DMS153 (cell line): ENCODE data around the gene CYBRD1.
"Not testable (repeated sequence)": the region's sequence is repeated elsewhere in the genome, so short reads cannot be mapped to it uniquely, and the experiment has no call there.

Source experiments
- DNase-seq: peaks from one replicate; lab custom pipeline; 2025; lab: John Stamatoyannopoulos, UW

Gene CYBRD1

DNA sequence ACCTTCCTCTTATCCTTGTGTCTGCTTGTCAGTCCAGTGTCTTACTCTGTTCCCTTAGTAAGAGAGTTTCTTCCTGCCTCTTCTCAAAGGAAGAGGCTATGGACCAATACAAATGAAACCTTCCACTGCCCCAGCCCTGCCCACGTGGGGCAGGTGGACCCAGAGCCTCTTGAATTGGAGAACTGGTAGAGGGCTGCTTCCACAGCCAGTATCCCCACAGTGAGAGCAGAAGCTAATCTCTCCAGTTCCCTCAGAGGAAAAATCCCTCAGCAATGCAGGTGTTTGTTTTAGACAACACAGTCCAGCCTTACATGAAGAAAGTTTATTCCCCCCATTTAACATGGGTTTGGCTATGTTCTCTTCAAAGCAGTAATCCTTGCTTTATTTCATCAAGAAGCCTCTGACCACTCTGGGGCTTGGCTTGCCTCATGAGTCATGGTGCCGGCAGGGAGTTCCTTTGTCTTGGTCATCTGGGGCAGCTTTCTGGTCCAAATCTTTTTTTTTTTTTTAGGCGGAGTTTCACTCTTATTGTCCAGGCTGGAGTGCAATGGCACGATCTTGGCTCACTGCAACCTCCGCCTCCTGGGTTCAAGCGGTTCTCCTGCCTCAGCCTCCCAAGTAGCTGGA lies 6.5 kb upstream of the CYBRD1 start:
- DNase-seq = no peak

DNA sequence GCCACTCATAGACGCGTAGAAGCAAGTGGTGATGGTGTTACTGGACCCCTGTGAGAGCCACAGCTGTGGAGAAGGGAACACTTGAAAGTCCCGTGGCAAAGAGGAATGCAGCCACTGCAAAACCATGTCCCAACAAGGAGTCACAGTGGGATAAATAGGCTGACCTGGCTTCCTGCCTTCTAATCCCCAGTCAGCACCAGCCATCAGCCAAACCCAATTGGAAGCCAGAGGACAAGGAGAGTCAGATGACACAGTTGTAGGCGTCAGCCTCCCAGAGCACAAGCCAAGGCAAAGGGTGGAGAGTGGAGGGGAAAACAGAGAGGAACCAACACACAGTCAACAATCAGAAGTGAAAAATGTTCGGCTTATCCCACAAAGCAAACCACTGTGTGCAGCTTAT lies 5.5 kb upstream of the CYBRD1 start:
- no peak for DNase-seq

DNA sequence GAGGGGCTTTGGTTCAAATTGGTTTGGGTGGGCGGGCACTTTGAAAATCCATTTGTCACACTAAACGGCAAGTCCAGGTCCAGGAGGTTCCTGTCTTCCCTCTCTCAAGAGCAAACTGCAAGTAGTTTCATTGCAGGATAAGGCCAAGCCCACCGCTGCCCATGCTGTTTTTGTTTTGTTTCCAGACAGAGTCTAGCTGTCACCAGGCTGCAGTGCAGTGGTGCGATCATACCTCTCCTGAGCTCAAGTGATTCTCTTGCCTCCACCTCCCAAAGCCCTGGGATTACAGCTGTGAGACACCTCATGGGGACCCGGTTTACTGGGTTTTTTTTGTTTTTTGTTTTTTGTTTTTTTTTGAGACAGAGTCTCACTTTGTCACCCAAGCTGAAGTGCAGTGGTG lies 1.8 kb upstream of the CYBRD1 start:
- DNase-seq = no peak

- no peak for DNase-seq
Observed at GRCh38 chr2:171521361-171522051, 768 bp upstream of the CYBRD1 start.

- DNase-seq = no peak
Observed at GRCh38 chr2:171522788-171523087, 464 bp downstream of the CYBRD1 start.

GRCh38 chr2:171523088-171524017 lies 1.1 kb downstream of the CYBRD1 start:
- DNase-seq = no peak

DNA sequence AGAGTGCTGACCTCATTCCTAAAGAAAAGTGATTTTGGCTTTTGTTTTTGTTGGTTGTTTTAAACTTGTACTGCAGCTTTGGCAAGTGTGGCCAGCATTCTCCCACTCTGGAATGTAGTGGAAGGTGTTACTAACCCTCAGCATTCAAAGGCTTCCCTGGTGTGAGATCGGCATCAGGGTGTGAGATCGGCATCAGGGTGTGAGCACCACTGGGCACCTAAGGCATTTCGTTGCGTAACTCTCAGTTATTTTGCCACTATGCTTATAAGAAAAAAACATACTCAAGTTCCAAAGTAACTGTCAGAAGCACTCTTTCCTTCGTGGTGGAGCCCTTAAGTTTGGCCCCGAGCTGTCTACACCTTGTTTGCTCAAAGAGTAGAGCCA lies 1.7 kb downstream of the CYBRD1 start:
- no peak for DNase-seq

GRCh38 chr2:171529914-171530313 lies 7.6 kb downstream of the CYBRD1 start:
- no peak for DNase-seq

GRCh38 chr2:171530378-171530777 lies 8.1 kb downstream of the CYBRD1 start:
- DNase-seq = no peak

- DNase-seq = not testable (repeated sequence)
Observed at GRCh38 chr2:171530859-171531258, 8.6 kb downstream of the CYBRD1 start.

- DNase-seq = no peak
Observed at GRCh38 chr2:171531291-171531690, 9.0 kb downstream of the CYBRD1 start.

DNA sequence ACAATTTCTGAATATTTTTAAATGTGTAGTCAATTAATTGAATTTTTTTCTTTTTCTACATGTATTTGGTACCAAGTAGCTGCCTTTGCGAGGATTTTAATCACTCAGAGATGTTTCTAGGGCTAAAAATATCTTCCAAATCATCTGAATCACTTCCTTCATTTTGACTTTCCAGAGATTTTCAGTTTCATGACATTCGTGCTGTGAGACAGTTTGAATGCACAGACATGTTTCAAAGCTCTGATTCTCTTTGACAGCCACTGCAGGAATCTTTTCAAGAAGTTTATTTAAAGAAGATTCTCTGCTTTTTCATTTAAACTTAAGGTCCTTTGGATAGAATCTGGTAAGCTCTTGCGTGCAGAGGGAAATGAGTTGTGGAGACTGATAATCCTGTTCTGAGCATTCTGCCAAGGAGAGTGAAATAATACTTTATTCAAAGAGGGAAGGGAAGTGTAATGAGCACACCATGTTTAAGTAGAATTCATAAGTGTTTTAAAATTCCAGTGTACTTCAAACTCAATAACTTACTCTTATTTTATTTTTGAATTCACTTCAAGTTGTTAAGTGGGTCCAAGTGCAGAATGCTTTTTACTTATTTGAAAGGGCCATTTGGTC lies 9.7 kb downstream of the CYBRD1 start:
- DNase-seq = no peak

GRCh38 chr2:171533331-171533730 lies 11.1 kb downstream of the CYBRD1 start:
- DNase-seq = no peak

- DNase-seq = not testable (repeated sequence)
Observed at GRCh38 chr2:171535528-171535927, 13.3 kb downstream of the CYBRD1 start.

- no peak for DNase-seq
Observed at GRCh38 chr2:171540437-171540836, 18.2 kb downstream of the CYBRD1 start.

DNA sequence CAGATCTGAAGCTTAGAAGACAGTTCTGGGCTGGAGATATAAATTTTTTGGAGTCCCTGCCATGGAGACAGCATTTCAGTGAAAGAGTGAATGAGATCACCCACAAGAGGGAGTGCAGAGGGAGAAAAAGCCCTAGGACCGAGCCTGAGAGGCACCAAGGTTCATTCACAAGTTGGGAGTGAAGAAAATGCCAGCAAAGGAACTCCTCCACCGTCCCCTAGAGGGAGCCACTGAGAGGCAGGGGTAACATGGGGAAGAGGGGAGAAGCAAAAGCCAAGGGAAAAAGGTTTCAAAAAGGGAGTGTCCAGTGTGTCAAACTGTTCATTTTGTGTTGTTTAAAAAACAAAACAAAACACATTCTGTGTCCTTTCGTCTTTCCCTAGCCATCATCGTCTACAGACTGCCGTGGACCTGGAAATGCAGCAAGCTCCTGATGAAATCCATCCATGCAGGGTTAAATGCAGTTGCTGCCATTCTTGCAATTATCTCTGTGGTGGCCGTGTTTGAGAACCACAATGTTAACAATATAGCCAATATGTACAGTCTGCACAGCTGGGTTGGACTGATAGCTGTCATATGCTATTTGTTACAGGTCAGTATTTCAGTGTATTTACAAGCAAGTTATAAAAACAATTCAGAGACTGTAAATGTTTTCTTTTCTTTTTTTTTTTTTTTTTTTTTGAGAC lies 19.1 kb downstream of the CYBRD1 start:
- no peak for DNase-seq

- DNase-seq = no peak
Observed at GRCh38 chr2:171545086-171545485, 22.8 kb downstream of the CYBRD1 start.

DNA sequence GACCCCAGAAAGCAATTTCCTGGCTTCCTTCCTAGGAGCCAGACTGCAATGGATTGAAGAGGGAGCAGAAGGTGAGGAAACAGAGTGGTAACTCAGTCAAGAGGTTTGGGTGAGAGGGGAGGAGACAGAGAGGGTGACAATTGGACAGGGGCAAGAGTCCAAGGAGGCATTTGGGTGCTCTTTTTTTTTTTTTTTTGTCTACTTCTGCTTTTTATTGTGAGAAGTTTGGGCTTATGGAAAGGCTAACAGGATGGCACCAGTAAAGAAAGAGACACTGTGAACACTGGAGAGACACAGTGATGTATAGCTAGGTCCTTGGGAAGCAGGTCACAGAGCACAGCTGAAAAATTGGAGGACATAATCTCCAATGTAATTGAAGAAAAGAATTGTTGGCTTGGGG lies 25.0 kb downstream of the CYBRD1 start:
- DNase-seq = no peak

- DNase-seq = no peak
Observed at GRCh38 chr2:171547720-171548119, 25.4 kb downstream of the CYBRD1 start.

- DNase-seq = no peak
Observed at GRCh38 chr2:171550613-171551012, 28.3 kb downstream of the CYBRD1 start.

- no peak for DNase-seq
Observed at GRCh38 chr2:171551836-171552235, 29.6 kb downstream of the CYBRD1 start.

DNA sequence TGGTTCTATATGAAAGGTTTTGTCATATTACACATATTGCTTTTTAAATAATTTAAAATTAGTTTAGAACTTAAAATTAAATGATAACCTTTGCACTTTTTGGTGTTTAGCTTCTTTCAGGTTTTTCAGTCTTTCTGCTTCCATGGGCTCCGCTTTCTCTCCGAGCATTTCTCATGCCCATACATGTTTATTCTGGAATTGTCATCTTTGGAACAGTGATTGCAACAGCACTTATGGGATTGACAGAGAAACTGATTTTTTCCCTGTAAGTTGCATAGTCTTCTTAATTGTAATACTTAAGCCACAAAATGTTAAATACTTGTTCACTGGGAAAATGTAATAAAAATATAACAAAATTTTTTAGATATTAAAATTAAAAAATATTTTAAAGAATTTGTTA lies 31.0 kb downstream of the CYBRD1 start:
- no peak for DNase-seq
